Effector CD8-positive, alpha-beta T cell (primary cell): ENCODE results near the gene ALKBH6.
"Not testable (repeated sequence)": the region's sequence is repeated elsewhere in the genome, so short reads cannot be mapped to it uniquely, and the experiment has no call there.

Experiments used
- DNase-seq: peaks from one replicate; lab custom pipeline; 2025; lab: John Stamatoyannopoulos, UW

The ALKBH6 gene

DNA sequence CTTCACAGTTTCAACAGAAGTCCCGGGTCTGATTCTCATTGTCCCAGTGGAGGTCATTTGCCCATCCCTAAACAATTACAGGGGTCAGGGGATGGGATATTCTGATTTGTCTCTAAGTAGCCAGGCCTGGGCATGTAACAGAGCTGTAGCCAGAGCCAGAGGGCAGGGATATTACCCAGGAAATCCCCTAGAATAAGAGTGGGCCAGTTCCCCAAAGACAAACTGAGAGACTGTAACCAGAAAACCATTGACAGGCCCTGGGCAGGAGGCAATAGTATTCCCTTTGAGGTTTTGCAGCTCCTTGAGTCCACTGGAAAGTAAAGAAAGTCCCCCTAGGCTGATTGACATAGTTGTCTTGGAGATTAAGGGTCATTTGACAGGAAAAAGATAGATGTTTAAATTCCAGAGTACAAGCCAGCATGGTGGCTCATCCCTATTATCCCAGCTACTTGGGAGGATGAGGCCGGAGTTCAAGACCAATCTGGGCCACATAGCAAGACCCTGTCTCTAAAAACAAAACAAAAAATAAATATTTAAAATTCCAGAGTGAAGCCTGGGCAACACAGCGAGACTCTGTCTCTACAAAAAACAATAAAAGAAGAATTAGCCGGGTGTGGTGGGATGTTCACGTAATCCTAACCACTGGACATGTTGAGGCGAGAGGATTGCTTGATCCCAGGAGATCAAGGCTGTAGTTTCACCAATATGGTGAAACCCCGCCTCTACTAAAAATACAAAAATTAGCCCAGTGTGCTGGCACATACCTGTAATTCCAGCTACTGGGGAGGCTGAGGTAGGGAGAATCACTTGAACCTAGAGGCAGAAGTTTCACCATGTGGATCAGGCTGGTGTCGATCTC is 20.9 kb downstream of the ALKBH6 start:
- no peak for DNase-seq

DNA sequence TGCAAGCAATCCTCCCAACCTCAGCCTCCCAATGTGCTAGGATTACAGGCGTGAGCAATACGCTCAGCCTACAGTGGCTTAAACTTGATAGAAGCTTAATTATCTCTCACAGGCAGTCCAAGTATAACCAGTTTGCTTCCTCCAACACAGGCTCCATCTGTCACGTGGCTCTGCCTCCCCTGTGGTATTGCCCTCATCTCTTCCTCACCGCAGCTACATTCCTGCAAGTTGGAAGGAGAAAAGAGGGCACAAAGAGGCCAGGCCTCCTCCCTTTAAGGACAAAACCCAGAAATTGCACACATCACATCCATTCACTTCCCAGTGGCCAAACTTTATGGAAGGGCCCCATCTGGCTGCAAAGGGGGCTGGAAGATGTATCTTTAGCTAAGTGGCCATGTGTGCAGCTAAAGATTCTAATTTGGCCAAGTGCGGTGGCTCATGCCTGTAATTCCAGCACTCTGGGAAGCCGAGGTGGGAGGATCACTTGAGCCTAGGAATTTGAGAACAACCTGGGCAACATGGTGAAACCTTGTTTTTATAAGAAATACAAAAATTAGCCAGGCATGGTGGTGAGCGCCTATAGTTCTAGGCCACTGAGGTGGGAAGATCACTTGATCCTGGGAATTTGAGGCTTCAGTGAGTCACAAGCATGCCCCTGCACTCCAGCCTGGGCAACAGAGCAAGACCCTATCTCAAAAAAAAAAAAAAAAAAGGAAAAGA is 22.1 kb downstream of the ALKBH6 start:
- DNase-seq = no peak

DNA sequence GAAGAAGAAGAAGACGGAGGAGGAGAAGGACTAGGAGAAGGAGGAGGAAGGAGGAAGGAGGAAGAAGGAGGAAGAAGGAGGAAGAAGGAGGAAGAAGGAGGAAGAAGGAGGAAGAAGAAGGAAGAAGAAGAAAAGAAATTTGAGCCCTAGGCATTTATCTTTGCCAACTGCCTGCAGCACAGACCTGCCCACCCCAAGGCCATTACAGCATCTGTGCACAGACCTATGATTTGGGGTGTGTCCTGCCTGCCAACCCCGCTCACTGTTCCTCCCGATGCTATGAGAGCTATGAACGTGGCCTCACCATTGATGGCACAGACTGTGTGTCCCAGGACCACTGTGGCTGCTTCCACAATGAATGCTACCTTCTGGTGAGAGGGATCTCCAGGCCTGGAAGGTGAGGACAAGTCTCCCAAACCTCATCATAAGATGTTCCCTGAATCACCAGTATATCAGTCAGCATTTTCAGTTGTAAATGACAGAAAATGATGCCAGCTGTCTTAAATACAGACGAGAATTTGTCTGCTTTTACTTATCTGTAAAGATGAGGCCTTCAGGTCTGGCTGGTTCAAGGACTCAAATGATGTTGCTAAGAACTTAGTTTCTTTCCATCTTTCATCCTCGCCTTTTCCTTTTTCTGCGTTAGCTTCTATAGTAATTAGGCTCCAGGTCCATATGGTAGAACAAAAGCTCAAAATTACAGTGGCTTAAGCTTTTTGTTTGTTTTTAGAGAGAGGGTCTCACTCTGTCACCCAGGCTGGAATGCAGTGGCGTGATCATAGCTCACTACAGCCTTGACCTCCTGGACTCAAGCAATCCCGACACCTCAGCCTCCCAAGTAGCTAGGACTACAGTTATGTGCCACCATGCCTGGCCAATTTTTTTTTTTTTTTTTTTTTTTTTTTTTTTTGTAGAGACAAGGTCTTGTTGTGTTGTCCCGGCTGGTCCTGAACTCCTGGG is 23.0 kb downstream of the ALKBH6 start:
- DNase-seq = no peak

DNA sequence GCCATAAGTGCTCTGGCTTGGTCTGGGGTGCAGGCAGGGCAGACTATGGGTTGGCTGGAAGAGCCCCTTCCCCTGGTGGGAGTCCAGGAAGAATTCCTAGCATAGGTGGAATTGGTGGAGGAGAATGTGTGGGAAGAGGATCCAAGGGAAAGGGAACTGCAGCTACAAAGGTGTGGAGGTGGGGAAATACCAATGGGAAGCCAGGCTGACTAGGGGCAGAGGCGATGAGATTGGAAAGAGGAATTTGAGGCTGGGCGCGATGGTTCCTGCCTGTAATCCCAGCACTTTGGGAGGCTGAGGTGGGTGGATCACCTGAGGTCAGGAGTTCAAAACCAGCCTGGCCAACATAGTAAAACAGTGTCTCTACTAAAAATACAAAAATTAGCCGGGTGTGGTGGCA is 23.9 kb downstream of the ALKBH6 start:
- no peak for DNase-seq

DNA sequence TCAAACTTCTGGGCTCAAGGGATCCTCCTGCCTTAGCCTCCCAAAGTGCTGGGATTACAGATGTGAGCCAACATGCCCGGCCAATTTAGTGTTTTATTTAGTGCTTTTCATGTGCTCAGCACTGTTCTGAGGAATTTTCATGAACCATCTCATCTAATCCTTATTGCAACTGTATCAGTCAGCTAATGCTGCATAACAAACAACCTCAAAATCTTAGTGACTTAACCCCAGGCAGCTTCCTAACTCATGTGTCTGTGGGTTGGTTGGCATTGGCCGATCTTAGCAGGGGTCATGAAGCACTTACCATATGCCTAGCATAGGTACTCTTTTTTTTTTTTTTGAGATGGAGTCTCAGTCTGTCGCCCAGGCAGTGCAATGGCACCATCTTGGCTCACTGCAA is 25.2 kb downstream of the ALKBH6 start:
- no peak for DNase-seq

DNA sequence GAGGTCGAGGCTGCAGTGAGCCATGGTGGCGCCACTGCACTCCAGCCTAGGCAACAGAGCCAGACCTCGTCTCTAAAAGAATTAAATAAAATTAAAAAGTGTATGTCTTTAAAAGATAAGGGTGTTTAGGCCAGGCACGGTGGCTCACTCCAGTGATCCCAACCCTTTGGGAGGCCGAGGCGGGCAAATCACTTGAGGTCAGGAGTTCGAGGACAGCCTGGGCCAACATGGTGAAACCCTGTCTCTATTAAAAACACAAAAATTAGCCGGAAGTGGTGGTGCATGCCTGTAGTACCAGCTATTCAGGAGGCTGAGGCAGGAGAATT is 26.5 kb downstream of the ALKBH6 start:
- DNase-seq = no peak

DNA sequence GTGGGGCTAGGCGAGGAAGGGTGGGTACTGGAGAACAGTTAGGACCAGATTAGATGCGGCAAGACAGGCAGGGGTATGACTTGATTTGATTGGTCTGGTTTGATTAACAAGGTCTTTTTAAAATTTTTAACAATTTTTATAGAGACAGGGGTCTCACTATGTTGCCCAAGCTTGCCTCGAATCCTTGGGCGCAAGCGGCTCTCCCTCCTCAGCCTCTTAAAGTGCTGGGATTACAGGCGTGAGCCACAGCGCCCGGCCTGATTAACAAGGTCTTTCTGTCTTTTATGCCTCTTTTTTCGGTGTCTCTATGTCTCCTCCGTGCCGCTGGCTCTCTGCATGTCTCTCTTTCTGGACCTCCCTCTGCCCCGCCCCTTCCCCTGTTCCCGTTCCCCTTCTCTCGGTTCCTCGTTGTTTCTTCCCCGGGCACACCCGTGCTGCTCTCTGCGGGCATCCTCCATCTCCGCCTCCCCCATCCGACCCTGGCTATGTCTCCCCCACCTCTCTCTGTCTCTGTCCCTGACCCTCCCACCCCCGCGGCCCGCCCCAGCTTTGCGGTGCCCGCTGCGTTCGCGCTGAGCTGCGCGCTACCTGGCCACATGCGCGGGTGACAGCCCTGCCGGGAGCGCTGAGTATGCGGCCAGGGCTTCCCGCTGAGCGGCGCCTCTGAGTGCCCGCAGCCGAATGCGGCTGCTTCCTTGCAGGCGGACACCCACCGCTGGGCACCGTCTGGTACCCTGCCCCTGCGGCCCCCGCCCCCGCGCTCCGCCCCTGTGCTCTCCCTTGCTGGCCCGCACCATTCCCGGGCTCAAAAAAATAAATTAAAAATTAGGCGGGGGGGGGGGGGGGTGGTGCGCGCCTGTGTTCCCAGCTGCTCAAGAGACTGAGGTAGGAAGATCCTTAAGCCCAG is 27.1 kb downstream of the ALKBH6 start:
- no peak for DNase-seq

DNA sequence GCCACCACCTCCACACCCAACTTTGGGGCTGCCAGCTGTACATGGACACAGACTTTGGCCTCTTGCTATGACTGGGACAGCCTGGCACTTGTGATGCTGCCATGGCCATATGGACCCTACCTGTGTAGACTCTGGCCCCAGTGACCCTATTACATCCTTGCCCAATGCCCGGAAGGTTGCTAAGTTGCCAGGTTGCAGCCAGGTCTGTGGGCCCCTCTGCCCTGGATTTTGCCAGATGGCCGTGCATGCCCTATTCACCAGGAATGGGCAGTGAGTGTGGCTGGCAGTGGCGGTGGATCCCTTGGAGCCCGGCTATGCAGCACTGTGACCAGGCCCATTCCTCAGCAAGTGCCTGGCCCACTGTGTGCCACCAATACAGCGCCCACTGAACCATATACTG is 27.9 kb downstream of the ALKBH6 start:
- DNase-seq = no peak

DNA sequence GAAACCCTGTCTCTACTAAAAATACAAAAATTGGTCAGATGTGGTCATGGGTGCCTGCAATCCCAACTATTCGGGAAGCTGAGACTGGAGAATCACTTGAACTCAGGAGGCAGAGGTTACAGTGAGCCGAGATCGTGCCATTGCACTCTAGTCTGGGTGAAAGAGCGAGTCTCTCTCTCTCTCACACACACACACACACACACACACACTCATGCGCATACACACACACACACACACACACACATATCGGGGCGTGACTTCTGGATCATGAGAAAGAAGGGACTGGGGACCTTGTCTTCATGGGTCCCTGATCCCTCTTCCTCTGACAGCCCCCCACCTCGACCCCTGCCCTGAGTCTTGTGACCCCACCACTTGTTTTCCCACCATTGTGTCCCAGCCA is 30.8 kb downstream of the ALKBH6 start:
- no peak for DNase-seq

DNA sequence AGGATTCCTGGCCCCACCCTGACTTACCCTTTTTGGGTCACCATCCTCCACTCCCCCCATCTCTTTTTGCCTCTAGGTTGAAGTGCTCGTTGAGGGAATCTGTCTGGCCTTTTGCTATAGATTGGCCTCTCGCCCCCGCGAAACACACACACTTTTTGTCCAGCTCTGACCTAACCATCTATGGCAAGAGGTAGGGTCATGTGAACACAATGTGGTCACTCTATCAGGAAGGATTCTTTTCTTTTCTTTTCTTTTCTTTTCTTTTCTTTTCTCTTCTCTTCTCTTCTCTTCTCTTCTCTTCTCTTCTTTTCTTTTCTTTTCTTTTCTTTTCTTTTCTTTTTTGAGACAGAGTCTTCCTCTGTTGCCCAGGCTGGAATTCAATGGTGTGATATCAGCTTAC is 33.0 kb downstream of the ALKBH6 start:
- not testable (repeated sequence) for DNase-seq

DNA sequence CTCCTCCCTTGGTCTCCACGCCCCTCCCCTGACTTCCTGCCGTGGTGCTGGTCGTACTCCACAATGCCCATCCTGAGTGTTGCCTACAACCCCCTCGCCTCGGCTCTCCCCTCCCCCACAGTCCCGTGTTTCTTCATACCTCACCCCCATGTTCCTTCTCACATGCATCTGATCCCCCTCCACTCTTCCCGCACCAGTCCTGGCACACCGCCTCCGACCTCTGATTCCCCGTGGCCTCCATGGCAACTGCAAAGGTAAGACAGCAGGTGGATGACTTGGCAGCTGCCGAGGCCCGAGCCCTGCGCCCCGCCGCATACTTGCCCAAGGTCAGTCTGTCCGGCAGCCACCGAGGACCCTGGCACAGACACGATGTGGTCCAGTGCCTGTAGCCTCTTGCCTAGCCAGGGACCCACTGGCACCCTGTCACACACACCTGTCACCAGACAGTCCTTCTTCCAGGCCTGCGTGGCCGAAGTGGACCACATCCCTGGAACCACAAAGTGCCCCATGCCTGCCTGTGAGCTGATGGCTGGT is 35.1 kb downstream of the ALKBH6 start:
- no peak for DNase-seq

DNA sequence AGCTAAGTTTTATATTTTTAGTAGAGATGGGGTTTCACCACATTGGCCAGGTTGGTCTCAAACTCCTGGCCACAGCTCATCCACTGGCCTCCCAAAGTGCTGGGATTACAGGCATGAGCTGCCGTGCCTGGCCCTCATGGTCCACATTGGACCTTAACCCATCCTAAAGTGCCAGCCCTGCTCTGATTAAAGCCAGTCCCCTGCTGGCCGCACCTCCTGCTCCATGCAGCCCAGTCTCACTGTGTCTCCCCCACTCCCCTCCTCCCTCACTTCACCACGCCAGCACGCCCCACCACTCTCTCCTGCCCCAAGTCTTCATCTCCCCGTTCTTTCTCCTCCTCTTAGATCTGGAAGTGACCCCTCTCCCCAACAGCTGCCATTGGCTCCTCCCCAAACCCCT is 35.7 kb downstream of the ALKBH6 start:
- no peak for DNase-seq

DNA sequence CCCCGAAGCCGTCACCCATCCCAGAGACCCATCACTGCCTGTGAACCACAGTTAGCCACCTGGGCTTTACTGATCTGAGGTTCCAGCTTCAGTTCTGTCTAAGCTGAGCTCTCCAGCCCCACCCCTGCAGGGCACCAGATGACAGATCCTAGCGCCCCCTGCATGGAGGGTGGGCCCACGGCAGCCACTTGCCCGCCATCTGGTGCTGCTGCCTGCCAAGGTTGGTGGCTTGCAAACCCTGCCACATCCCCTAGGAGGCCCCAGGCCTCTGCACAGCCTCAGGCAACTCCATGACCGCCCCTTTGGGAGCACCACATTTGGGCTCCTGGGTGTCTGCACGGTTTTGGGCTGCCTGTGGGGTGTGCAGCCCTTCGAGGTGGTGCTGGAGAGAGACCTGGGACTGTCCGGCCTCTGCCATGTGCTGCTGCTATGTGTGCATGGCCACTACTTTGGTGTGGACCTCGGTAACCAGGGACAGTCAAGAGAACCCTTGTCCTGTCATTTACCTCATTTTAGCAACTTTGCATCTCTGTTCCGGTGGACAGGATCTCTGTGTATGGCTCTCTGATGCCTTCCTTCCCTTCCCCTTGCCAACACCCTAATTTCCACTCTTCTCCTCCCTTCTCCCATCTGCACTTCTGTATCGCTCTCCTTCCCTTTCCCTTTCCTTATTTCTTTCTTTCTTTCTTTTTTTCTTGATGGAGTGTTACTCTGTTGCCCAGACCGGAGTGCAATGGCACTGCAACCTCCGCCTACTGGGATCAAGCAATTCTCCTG is 36.4 kb downstream of the ALKBH6 start:
- no peak for DNase-seq

DNA sequence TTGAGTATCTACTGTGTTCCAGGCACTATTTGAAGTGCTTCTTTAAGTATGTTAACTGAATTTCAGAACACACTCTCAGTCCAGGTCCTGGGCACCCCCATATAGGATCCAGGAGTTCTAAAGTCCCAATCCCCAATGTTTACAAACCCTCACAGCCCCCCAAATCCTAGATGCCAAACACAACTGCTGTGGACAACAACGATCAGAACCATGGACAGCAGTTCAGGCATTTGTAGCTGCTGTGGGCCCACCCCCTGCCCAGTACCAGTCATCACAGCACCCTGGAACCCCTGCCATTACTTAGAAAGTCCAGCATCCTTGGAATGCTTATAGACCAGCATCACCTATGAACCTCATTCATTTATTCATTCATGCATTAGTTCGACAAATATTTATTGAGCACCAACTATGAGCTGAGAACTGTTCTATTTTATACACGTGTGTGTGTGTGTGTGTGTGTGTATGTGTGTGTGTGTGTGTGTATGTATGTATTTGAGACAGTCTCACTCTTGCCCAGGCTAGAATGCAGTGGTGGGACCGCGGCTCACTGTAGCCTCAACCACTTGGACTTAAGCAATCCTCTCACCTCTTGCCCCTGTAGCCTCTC is 38.3 kb downstream of the ALKBH6 start:
- DNase-seq = no peak

DNA sequence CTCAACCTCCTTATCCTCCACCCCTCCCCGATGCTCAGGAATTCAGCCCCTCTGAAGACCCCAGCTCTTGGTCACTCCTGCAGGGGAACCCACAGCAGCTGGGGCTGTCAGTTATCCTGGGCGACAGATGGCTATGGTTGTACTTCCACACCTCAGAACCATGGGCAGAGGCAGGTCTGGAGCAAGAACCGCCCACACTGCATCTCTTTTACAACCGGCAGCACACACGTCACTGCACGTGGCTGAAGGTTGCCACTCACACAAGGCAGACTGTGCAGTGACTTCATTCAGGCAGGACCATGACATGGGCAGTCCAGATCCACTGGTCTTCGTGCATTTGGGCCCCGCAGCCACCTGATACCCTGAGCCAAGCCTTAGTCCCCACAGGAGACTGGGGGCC is 40.5 kb downstream of the ALKBH6 start:
- no peak for DNase-seq

DNA sequence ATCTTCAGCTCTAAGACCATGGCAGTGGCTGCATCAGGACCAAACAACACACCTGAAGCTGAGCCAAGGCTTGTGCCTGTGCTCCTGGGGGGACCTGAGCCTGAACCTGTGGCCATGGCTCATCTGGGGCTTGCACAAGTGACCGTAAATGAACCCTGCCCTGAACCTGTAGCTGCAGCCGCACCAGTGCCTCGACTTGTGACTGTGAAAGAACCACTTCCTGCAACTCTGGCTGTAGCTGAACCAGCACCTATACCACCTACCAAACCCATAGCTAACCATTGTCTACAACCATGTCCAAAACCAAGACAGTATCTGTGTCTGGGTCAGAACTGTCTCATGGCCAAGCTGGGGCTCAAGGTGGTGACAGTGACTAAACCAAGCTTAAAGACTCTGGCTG is 47.2 kb downstream of the ALKBH6 start:
- DNase-seq = no peak

DNA sequence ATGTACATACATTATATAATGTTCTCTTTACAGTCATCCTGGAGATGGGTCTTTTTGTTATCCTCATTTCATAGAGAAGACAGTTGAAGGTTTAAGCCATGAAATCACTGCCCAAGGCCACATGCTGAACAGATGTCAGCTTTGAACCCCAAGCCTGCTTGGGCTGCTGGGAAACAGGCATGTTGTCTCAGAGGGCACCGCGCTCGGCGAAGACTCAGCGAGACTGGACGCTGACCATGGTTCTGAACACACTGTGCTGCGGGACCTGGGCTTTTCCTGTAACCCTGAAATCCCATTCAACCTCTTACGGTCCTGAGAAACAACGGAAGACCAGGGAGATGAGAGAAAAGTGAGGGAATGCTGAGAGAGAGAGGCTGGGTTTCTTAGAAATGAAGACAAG is 50.5 kb downstream of the ALKBH6 start:
- no peak for DNase-seq

DNA sequence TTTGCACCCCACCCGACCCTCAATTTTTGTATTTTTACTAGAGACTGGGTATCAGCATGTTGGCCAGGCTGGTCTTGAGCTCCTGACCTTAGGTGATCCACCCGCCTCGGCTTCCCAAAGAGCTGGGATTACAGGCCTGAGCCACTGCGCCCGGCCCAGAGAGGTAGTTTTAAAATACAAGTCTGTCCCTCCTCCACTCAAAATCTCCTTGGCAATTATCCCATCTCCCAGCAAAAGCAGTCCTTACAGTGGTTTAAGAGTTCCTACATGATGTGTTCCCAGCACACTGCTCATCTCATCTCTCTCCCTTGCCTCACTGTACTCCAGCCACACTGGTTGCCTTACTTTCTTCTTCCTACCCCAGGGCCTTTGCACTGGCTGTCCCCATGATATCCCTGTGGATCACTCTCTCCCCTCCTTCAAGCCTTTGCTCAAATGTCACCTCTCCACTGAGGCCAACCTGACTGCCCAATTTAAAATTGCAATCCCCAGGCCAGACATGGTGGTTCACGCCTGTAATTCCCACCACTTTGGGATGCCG is 53.5 kb downstream of the ALKBH6 start:
- DNase-seq = no peak

DNA sequence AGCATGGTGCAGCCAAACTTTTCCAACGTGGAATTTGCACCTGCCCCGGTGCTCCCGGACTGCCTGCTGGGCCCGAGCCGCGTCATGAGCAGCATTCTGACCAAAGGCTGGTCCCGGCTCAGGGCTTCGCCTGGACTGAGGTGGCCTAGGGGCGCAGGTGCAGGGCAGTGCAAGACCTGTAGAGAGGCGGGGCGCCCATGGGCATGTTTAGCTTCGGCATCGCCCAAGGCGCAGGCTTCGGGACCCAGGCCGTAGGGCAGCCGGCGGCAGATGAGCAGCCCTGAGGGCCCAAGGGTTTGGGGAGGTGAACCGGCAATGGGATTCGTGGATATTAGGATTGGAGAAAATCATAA is 54.1 kb downstream of the ALKBH6 start:
- no peak for DNase-seq
